Activated naive CD4-positive, alpha-beta T cell treated with anti-CD3 and anti-CD28 coated beads, Interleukin-2, amount 10 ng/mL, durations not matched to agents 7 days and 5 days (primary cell): ENCODE measurements around the gene AP5Z1.

Experiments
- CTCF ChIA-PET: fragments of 350-600 bp; sonication (Branson Sonifier 250); formaldehyde crosslinking; loops from one replicate; lab custom pipeline; 2021; ENCODE audit warnings: antibody characterized with exemption; lab: Charles Lee
- DNase-seq: peaks from one replicate; pipeline ENCODE4 v3.0.0-alpha.2; 2020
- H3K27ac Mint-ChIP-seq: one replicate; pipeline ENCODE4 v1.8.0; 2021; ENCODE audit warnings: mild to moderate bottlenecking, moderate library complexity, mixed read lengths
- H3K27me3 Mint-ChIP-seq: one replicate; pipeline ENCODE4 v1.8.0; 2021; ENCODE audit warnings: mild to moderate bottlenecking, mixed read lengths
- H3K36me3 Mint-ChIP-seq: one replicate; pipeline ENCODE4 v1.8.0; 2021; ENCODE audit warnings: mixed read lengths
- H3K4me1 Mint-ChIP-seq: one replicate; pipeline ENCODE4 v1.8.0; 2021; ENCODE audit warnings: mixed read lengths
- H3K4me3 Mint-ChIP-seq: one replicate; pipeline ENCODE4 v1.8.0; 2021; ENCODE audit warnings: mild to moderate bottlenecking, moderate library complexity, mixed read lengths
- H3K9me3 Mint-ChIP-seq: one replicate; pipeline ENCODE4 v1.8.0; 2021; ENCODE audit warnings: mixed read lengths

The AP5Z1 gene

DNA sequence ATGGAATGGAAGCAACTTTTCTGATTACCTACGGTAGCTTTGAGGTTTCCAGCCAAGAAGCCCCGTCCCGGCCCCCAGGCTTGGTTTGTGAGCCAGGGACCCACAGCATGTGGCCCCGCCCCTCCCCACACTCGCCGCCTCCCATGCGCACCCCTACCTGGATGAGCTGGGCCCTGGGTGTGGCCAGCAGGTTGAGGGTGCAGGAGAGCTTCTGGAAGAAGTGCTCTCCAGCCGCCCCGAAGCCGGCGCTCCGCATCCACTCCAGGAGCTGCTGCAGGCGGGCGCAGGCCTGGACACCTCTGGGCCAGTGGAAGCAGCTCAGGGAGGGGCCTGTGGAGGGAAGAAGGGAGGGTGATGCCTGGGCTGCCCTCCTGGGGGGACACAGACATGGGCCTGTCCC is 39.7 kb downstream of the AP5Z1 start:
- no peak for DNase-seq
- Mint-ChIP-seq H3K36me3 (no peaks in the 10 kb centered on the region), H3K4me3 (no peak overlapping the region), H3K9me3 (peaks cover 5% of the 10 kb centered on the region), H3K4me1 (peaks cover 3% of the 10 kb centered on the region), H3K27ac (no peak overlapping the region), H3K27me3 (peaks cover 41% of the 10 kb centered on the region)
- CTCF ChIA-PET, result interaction anchor here (1.3 kb wide), 1 partner anchor 17 kb away, joined by 3 read pairs; no protein-coding TSS in a partner anchor

DNA sequence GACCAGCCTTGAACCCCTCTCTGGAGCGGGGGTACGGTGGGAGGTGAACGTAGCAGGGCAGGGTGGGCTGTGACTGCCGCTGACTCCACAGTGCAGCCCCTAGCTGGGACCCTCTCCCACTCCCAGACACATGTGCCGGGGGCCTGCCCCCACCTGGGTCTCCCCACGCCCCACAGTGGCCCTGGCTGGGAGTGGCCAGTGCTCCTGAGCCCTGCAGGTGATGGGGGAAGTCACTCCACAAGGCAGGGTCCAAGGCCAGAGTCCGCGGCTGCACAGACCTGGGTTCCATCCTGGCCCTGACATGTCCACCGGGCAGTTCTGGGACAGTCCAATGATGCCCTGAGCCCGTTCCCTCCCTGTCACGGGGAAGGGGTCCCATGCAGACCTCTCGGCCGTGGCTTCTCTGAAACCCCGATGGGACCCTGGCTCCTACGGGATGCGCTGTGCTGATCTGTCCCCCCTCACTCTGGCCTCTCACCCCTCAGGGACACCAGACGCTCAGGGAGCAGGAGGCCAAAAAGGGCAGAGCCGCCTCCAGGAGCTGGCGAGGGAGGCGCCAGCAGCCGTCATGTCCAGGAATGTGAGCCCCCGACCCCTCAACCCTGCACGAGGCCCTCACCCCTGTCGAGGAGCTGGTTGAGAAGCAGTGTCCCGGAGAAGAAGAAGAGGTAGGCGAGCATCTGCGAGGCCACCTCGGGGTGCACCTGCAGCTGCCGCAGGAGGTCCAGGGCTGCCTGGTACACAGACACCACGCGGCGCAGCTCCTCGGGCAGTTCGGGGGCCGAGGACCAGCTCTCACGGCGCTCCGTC is 40.4 kb downstream of the AP5Z1 start:
- DNase-seq, result no peak
- CTCF ChIA-PET, result interaction anchor here (1.3 kb wide), 1 partner anchor 18 kb away, joined by 3 read pairs; no protein-coding TSS in a partner anchor
- H3K27me3 Mint-ChIP-seq, result peaks cover 35% of the 10 kb centered on the region
- no peaks in the 10 kb centered on the region for H3K36me3 Mint-ChIP-seq
- H3K27ac Mint-ChIP-seq, result no peak overlapping the region
- H3K9me3 Mint-ChIP-seq, result peaks cover 5% of the 10 kb centered on the region
- no peak overlapping the region for H3K4me3 Mint-ChIP-seq
- H3K4me1 Mint-ChIP-seq, result no peaks in the 10 kb centered on the region

DNA sequence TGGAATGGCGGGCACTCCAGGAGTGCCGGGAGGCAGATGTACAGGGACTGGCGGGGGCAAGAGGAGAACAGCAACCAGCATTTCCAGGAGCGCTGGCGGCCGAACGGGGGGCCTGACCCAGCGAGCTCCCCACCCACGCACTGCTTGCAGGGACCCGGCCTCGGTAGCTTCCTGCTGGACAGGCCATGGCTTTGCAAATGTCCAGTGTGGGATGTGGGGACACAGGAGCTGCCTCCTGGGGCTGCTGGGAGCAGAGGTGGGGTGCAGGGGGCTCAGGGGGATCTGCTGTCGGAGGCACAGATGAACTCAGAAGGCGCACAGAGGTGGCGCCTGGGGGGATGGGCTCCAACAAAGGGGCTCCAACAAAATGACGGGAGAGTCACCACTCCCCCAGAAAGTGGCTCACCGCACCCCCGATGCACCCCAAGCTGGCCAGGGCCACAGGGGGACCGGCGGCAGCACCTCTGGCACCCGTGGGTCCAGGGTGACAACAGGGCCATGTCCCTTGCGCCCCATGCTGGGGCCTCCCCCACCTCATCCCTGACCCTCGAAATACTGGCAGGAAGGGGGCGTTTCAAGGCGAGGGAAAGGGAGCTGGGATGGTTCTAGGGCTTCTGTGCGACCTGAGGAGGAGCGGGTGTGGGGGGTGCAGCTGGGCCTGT is 41.1 kb downstream of the AP5Z1 start:
- Mint-ChIP-seq H3K9me3 (peaks cover 5% of the 10 kb centered on the region), H3K27ac (no peak overlapping the region), H3K4me3 (no peak overlapping the region), H3K4me1 (no peaks in the 10 kb centered on the region), H3K36me3 (no peaks in the 10 kb centered on the region), H3K27me3 (peaks cover 35% of the 10 kb centered on the region)
- no peak for DNase-seq
- CTCF ChIA-PET, result interaction anchor here (1.2 kb wide), 1 partner anchor 18 kb away, joined by 3 read pairs; no protein-coding TSS in a partner anchor

DNA sequence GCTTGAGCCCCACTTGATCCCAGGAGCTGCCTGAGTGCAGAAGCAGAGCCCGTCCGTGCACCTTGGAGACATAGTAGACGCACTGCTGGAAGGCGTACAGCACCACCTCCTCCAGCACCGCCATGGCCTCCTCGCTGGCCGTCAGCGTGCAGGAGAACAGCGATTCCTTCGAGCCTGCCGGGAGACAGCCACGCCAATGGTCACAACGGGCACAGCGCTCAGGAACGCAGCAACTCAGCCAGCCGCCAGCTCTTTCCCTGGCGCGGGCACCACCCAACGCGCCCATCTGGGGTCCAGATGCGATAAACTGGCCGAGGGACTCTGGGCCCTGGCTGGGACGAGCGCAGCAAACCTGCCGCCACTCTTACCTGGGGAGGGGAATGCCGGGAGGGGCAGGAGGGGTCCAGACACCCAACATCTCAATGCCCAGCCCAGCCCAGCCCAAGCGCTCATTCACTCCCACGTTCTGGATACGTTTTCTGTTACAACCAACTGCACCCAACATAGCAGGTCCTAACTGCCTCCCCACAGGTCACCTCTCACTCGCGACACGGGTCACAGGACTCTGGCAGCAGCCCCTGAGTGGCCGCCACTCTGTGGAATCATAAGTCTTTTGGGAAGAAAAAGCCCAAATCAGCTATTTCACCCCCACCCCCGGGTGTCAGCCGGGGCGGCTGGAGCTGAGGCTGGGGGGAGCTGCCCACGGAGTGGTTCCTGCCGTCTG is 41.9 kb downstream of the AP5Z1 start:
- peaks cover 35% of the 10 kb centered on the region for H3K27me3 Mint-ChIP-seq
- CTCF ChIA-PET, result interaction anchor here (1.2 kb wide), 1 partner anchor 19 kb away, joined by 3 read pairs; no protein-coding TSS in a partner anchor
- H3K4me1 Mint-ChIP-seq, result no peaks in the 10 kb centered on the region
- H3K27ac Mint-ChIP-seq, result no peak overlapping the region
- no peak overlapping the region for H3K4me3 Mint-ChIP-seq
- H3K9me3 Mint-ChIP-seq, result peaks cover 5% of the 10 kb centered on the region
- DNase-seq, result no peak
- no peaks in the 10 kb centered on the region for H3K36me3 Mint-ChIP-seq

DNA sequence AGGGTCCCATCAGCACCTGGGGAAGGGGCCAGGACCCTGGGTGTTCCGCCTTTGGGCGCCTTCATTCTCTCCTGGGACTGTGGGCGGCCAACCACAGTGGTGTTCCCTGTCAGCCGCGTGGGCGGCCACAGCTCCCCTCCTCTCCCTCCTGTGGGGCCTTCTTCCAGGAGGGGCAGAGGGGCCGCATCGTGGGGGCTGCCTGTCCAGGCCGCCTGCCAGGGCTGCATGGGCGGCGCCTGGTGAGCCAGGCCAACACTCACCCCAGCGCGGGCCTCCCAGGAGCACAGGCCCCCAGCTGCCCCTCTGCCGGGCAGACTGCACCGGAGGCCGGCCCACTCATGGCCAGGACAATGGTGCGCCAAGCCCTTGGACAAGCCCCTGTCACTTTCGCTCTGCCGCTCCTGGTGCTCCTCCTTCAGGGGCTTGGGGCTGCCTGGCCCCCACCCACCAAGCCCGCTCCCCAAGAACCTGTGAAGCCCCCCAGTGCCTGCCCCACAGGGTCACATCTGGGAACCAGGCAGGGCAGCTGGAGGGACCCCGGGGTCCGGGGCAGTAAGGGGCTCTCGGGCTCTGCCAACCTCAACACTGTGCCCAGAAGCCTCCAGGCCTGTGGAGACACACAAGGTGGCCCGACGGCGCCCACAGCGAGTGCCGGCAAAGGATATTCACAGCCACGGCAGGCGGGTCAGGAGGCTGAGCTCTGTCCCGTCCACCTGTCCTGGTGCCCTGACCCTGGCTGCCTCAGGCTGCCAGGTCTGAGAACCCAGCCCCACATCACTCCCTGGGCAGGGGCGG is 42.8 kb downstream of the AP5Z1 start:
- Mint-ChIP-seq H3K9me3 (peaks cover 2% of the 10 kb centered on the region), H3K27me3 (peaks cover 27% of the 10 kb centered on the region), H3K27ac (no peak overlapping the region), H3K4me1 (no peaks in the 10 kb centered on the region), H3K4me3 (no peak overlapping the region), H3K36me3 (no peaks in the 10 kb centered on the region)
- CTCF ChIA-PET, result no interaction called here
- DNase-seq, result no peak

- no peak overlapping the region for H3K4me3 Mint-ChIP-seq
- H3K9me3 Mint-ChIP-seq, result no peaks in the 10 kb centered on the region
- H3K27ac Mint-ChIP-seq, result no peak overlapping the region
- peaks cover 17% of the 10 kb centered on the region for H3K27me3 Mint-ChIP-seq
- no peaks in the 10 kb centered on the region for H3K4me1 Mint-ChIP-seq
- no peak for DNase-seq
- H3K36me3 Mint-ChIP-seq, result no peaks in the 10 kb centered on the region
- CTCF ChIA-PET, result interaction anchor here (0.6 kb wide), 1 partner anchor 277 kb away, joined by 3 read pairs; no protein-coding TSS in a partner anchor
These were observed 44.4 kb downstream of the AP5Z1 start for GRCh38 chr7:4819560-4820404.

DNA sequence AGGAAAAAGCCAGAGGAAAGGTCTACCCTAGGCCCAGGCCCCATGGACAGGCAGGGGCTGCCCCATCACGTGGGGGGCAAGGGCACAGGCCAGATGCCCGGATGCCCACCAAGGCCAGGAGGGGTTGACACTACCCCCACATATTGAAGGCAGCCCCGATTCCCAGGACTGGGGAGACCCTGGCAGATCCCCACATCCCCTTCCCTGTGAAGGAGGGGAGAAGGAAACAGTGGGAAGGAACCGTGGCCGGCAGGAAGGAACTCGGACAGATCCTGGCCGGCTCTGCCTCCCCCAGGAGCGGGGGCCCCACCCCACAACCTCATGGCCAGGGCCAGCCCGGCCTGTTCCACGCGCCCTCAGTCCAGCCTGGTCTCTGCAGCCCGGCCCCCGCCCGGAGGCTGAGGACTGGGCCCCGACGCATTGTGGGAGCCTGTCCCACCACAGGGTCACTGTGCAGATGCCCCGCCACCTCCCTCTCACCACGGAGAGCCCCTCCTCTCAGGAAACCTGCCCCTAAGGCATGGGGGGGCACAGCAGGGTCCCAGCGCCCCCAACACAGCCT is 45.1 kb downstream of the AP5Z1 start:
- H3K27me3 Mint-ChIP-seq, result peaks cover 14% of the 10 kb centered on the region

GRCh38 chr7:4820967-4821471 is 45.6 kb downstream of the AP5Z1 start:
- CTCF ChIA-PET, result no interaction called here
- peaks cover 14% of the 10 kb centered on the region for H3K27me3 Mint-ChIP-seq
- no peak overlapping the region for H3K27ac Mint-ChIP-seq
- H3K4me1 Mint-ChIP-seq, result no peaks in the 10 kb centered on the region
- H3K4me3 Mint-ChIP-seq, result no peak overlapping the region
- no peaks in the 10 kb centered on the region for H3K36me3 Mint-ChIP-seq
- DNase-seq, result no peak
- H3K9me3 Mint-ChIP-seq, result no peaks in the 10 kb centered on the region

More for the DNA sequence above, 45.1 kb downstream of the AP5Z1 start:
- H3K4me1 Mint-ChIP-seq, result no peaks in the 10 kb centered on the region
- DNase-seq, result no peak
- no peak overlapping the region for H3K27ac Mint-ChIP-seq
- H3K4me3 Mint-ChIP-seq, result no peak overlapping the region
- no peaks in the 10 kb centered on the region for H3K9me3 Mint-ChIP-seq
- CTCF ChIA-PET, result no interaction called here
- H3K36me3 Mint-ChIP-seq, result no peaks in the 10 kb centered on the region

DNA sequence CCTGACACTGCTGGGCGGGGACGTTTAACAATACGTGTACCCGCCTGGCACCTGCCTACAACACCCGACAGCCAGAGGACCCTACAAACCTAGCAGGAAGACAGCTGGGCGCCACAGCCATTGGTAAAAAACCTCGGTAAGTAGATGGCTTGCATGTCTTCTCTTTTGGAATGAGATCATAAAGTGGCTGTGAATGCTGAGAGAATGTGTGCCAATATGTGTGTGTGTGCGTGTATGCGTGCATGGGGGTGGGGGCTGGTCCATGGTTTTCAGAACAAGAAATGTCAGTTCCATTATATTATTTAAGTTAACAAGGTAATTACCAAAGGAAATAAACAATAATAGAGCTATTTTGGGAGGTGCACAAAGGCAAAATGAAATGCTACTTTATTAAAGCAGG is 47.3 kb downstream of the AP5Z1 start:
- Mint-ChIP-seq H3K27me3 (peaks cover 14% of the 10 kb centered on the region), H3K9me3 (no peaks in the 10 kb centered on the region), H3K4me1 (no peaks in the 10 kb centered on the region), H3K36me3 (no peaks in the 10 kb centered on the region), H3K4me3 (no peak overlapping the region), H3K27ac (no peak overlapping the region)
- DNase-seq, result no peak
- CTCF ChIA-PET, result no interaction called here

GRCh38 chr7:4823441-4824119 is 48.2 kb downstream of the AP5Z1 start:
- H3K36me3 Mint-ChIP-seq, result no peaks in the 10 kb centered on the region
- H3K9me3 Mint-ChIP-seq, result no peaks in the 10 kb centered on the region
- CTCF ChIA-PET, result no interaction called here
- DNase-seq, result no peak
- H3K27me3 Mint-ChIP-seq, result peaks cover 14% of the 10 kb centered on the region
- no peak overlapping the region for H3K4me3 Mint-ChIP-seq
- H3K27ac Mint-ChIP-seq, result no peak overlapping the region
- no peaks in the 10 kb centered on the region for H3K4me1 Mint-ChIP-seq

GRCh38 chr7:4824120-4824775 is 48.8 kb downstream of the AP5Z1 start:
- no peaks in the 10 kb centered on the region for H3K4me1 Mint-ChIP-seq
- H3K27me3 Mint-ChIP-seq, result peaks cover 14% of the 10 kb centered on the region
- no peaks in the 10 kb centered on the region for H3K9me3 Mint-ChIP-seq
- H3K36me3 Mint-ChIP-seq, result no peaks in the 10 kb centered on the region
- no peak overlapping the region for H3K4me3 Mint-ChIP-seq
- H3K27ac Mint-ChIP-seq, result no peak overlapping the region
- CTCF ChIA-PET, result interaction anchor here (1.6 kb wide), 1 partner anchor 32 kb away, joined by 3 read pairs; no protein-coding TSS in a partner anchor
- no peak for DNase-seq

- H3K4me3 Mint-ChIP-seq, result no peak overlapping the region
- H3K27ac Mint-ChIP-seq, result no peak overlapping the region
- peaks cover 5% of the 10 kb centered on the region for H3K27me3 Mint-ChIP-seq
- DNase-seq, result no peak
- H3K9me3 Mint-ChIP-seq, result no peaks in the 10 kb centered on the region
- no peaks in the 10 kb centered on the region for H3K36me3 Mint-ChIP-seq
- H3K4me1 Mint-ChIP-seq, result no peaks in the 10 kb centered on the region
- CTCF ChIA-PET, result interaction anchor here (0.7 to 1.6 kb wide), 3 partner anchors 33 to 465 kb away, joined by 3 to 4 read pairs (median 3); partner anchors contain the start of gene RADIL
These were observed 49.7 kb downstream of the AP5Z1 start for GRCh38 chr7:4825081-4825480.
